HuH-7 (cell line): ENCODE data around the gene SLC39A3.
"Not testable (repeated sequence)": the region's sequence is repeated elsewhere in the genome, so short reads cannot be mapped to it uniquely, and the experiment has no call there.

Experiments
- DNase-seq: peaks from one replicate; pipeline ENCODE4 v3.0.0; 2011; ENCODE audit warnings: low spot score

SLC39A3 gene

DNA sequence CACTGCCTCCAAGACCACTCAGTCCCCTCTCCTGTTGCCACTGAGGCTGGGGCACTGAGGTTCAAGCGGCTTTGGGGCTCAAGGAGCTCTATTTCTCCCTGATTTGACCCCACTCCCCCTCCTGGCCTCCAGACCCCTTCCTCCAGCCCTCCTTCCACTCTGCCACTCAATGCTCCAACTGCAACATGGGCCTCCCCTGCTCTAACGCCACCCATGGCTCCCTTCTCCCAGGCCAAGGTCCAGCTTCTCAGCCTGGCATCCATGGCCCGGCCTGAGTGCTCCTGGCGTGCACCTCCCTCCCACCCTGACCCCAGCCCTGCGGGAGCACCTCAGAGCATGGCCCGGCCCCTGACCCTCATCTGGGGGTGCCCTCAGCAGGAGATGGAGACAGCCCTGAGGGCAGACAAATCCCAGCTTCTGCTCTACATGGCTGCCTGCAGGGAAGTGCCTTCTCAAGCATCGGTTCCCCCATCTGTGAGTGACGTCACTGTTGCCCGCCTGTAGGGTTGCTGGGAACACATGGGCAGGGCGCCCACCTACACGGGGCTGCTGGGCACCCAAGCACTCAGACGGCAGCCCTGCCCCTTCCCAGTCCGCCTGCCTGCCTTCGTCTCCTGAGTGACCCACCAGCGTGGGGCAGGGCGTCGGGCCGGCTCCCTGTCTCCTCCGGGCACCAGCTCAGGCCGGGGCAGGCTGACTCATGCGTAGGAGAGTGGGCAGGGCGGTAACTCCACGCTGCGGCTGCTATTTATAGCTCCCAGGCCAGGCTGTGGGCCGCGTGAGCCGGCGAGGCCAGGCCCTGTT, 17.1 kb downstream of the SLC39A3 start:
- DNase-seq: no peak

DNA sequence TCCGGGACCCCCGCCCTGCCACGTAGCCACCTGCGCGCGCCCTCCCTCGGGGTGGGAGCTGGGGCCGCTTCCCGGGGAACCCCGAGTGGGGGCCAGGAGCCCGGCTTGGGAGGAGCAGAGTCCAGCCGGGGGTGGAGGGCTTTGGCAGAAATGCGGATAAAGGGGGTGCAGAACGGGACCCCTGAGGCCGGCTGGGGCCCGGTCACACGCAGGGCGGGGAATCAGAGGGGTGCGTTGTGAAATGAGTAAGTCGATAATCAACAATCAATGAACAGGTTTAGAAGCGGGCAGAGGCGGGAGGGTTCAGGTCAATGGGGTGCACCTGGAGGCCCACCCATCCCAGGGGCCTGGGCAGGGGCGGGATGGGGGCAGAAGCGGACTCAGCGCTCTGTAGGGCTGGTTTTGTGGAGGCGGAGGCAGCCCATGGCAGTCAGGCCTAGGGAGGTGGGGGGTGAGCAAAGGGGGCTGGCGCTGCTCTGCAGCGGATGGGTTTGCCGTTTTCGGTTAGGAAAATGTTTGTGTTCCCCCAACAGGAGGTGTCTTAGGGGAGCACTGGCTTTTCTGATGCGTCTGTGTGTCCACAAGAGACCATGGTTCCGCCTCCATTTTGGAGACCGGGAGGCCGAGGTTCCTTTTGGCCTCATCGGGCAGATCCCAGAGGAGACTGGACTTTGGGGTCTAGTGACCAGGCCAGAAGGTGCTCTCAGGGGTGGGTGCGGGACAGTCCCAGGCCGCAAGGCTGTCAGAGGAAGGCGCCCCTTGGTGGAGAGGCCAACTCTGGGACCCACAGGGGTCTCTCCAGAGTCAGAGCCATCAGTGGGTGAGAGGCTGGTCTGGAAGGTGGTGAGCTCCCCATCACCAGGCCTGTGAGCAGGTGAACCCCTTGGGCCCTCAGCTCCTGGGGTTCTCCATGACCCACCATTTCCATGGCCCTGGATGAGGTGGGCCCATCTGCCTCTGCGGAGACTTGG, 18.0 kb downstream of the SLC39A3 start:
- no peak for DNase-seq

DNA sequence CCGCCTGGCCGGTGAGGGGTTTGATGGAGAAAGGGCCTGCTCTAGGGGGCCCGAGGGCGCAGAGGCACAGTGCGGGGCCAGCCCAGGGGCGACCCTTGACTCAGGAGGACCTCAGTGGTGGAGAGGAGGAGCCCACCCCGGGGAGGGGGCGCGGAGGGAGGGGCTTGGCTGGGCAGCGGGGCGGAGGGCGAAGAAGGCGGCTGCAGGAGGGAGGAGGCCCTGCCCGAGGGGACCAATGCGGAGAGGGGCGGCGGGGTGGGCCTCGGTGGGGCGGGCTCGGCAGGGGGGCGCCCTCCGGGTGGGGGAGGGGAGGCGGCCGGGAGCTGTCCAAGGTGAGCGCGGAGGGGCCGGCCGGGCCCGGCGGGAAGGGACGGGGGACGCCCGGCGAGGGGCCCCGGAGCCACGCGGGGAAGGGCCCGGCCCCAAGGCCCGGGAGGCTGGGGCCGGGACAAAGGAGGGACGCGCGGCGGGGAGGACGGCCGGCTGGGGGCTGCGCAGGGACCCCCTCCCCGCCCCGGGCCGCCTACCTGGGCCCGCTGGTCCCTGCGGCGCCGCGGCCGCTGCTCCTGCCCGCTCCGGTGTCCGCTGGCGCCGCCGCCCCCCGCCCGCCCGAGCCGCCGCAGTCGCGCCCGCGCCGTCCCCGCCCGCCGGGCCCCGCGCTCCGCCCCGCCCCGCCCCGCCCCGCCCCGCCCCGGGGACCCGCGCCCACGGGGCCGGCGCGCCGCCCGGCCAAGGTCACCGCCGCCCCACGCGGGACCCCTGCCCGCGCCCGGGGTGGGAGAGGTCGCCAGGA, 18.8 kb downstream of the SLC39A3 start, which contains the start of gene DIRAS1:
Gene DIRAS1 (minus strand): TSS at position 596 of the 793 bp plus-strand sequence. CDS start 3,566 bp downstream, outside the sequence.
- DNase-seq: no peak

DNA sequence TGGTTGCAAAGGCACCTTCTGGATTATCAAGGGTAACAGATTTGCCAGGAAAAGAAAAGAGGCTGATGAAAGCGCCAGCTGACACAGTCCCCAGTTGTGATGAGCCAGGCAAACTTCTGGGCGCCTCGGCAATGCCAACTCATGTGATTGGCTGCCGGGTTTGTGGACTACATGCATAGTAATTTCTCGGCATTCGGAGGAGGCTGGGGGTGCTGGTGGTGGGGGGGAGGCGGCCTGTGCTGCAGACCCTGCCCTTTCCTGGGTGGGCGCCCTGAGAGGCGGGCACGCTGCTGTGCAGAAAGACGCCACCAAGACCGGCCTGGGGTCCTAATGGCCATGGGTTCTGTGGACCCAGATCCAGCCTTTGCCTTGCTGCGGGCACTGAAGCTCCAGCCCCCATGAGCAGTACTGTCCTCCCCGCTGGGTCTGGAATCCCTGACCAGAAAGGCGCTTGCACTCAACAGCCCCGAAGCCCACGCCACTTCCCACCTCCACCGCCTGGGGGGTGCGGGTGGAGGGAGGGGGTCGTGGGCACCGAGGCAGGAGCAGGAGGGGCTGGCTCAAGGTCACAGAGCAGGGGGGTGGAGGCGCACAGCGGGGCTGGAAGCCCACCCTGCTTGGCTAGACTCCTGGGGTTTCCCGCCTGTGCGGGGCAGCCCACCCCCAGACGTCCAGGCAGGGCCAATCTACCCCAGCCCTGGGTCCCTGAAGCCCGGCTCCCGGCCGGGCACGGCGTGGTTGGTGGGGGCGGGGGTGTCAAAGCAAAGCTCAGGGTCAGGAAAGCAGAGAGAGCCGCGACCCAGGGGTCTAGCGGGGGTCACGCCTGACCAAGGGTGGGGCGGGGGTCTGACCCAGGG, 19.7 kb downstream of the SLC39A3 start:
- DNase-seq: no peak

DNA sequence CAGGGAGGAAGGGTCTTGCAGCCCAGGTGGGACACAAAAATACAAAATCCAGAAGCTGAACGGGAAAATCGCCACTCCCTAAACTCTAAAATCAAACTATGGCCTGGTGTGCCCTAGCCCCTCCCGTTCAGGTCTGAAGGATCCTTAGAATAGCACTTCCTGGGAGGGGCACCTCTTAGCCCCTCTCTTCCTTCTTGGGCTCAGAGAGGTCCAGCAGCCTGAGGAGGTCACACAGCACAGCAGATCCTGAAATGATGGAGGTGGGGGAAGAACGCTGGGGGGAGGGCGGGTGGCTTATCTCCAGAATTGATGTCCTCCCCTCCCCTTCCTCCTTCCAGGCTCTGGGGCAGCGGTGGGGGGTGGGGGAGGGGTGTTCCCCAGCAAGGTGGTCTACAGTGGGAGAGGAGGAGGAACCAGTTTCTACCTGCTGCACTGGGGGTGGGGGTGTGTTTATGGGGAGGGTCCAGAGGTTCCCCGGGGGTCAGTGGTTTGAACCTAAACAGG, 20.5 kb downstream of the SLC39A3 start:
- no peak for DNase-seq

DNA sequence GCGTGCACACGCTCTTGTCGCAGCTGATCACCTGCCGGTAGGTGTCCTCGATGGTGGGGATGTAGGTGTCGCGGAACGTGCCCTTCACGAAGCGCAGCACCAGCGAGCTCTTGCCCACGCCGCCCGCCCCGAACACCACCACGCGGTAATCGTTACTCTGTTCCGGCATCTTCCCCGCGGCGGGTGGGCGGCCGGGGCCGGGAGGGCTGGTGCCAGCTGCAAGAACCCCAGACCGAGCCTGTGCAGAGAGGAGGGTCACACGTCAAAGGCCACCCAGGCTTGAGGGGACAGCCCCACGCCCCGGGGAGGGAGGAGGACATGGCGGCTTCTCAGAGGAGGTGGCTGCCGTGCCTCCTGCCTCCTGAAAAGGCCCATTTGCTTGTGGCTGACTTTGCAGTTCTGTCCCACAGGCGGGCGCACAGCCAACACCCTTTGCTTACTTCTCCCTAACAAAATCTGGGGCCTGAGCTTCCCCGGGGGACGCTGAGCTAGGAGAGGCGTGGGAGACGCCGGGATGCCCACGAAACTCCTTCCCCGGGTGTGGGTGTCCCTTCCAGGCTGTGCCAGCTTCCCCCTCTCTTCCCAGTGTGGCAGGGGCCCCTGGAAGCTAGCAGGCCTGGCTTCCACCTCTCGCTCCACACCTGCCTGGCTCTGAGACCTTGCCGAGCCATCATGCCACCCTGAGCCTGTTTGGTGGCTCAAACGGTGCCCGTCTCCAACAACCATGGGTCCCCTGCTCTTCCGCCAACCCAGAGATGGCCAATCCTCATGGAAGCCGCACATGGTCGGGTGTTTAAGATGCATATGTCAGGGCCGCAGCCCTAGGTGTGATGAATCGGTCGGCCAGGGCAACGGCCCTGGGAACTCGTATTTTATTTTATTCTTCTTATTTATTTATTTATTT, 21.9 kb downstream of the SLC39A3 start:
- no peak for DNase-seq

DNA sequence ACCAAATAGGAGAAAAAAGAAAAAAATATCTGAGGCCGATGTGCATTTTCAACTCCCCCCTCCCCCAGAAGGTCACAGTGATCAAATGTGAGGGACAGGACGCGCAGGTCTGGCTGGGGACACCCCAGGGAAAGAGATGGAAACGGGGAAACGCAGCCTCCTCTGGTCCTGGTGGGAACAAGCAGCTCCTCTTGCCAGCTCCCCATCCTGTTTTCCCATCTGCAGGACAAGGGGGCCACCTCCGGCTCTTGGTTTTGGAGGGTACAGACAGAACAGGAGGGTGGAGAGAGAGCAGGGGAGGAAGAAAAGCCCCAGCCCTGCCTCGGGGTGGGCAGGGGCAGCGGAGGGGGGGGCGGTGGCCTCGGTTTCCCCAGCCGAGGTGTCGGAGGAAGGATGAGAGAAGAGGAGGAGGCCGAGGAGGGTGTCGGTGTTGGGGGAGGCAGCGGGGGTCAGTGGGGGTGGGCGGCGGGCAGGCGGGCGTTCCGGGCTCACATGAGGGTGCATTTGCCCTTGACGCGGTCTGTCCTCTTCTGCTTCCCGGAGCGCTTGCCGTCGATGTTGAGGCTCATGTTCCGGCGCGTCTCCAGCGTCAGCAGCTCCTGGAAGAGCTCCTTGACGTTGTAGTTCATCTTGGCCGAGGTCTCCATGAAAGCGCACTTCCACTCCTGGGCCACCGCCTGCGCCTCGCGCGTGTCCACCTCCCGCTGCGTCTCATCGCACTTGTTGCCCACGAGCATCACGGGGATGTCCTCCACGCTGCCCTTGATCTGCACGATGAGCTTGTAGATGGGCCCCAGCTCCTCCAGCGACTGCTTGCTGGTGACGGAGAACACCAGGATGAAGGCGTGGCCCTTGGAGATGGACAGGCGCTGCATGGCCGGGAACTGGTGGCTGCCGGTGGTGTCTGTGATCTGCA, 22.8 kb downstream of the SLC39A3 start:
- DNase-seq: no peak

DNA sequence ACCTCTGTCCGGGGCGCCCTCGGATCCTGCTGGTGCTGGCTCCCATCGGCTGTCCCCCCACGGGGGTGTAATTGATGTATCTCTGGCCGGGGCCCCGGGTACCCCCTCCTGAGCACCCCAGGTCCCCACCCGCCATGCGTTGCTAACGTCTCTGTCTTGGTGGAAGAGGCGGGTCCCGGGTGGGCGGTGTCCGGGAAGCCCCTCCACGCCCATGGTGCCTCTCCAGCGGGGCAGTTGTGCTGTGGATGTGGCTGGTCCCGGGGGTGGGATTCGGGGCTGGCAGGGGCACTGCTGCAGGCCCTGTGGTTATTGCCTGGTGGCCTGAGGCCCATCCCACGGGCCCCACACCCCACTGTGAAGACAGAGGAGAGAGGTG, 23.6 kb downstream of the SLC39A3 start:
- DNase-seq: no peak

DNA sequence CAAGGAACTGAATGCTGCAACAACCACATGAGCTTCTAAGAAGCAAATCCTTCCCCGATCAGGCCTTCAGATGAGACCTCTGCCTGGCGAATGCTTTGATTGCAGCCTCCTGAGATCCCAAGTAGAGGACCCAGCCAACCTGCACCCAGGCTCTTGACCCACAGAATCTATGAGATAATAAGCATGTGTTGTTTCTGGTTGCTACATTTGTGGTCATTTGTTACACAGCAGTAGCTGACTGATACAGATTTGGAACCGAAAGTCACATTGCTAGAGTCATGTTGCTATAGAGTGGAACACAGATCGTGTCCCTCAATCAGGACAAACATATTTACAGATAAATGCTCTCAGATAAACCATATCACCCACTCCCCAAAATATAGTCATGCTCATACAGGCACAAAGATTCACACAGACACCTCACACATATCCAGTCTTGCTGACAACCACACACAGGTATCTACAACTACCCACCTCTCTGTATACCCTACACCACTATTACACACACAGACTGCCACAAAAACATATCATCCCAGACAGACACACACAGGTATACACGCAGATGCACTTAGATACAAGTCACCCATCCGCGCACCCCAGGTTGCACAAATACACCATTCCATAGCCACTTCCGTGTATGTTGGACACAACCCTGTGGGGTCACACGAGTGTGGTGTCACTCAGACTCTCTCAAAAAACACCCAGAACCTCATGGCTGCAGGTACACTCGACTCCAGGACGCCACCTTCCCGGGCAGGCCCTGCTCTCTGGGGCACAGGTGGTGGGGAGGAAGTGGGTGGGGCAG, 24.1 kb downstream of the SLC39A3 start:
- DNase-seq: no peak

DNA sequence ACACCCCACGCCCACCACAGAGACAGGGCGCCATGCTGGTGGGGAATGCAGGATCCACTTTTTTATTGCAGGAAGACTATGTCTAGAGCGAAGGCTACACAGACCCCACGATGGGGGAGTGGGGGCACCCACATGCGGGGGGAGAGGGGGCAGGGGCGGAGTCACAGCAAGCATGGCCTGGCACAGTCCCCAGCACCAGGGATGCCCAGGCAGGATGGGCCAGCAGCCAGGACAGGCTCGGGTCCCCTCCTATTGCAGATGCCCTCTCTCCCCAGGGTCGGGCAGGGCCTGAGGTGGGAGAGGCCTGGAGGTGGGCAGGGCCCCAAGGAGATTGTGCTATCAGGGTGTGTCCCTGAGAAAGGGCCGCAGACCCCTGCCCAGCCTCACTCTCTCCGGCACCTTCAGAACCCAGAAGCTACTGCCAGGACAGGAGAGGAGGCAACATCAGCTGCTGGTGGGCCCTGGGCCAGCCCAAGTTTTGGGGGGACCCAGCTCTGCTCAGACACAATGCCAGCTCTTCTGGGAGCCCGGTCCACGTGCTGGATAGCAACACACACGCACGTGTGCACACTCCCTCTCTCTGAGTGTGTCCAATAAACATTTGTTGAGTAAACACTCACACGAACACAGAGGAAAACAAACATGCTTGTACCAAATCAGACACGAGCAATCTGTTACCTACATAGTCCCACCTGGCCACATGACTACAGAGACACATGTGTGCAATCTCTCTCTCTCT, 25.1 kb downstream of the SLC39A3 start:
- no peak for DNase-seq

DNA sequence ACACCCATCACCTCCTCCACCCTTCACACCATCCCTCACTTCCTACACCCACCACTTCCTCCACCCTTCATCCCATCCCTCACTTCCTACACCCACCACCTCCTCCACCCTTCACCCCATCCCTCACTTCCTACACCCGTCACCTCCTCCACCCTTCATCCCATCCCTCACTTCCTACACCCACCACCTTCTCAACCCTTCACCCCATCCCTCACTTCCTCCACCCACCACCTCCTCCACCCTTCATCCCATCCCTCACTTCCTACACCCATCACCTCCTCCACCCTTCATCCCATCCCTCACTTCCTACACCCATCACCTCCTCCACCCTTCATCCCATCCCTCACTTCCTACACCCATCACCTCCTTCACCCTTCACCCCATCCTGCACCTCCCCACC, 25.7 kb downstream of the SLC39A3 start:
- DNase-seq: not testable (repeated sequence)

DNA sequence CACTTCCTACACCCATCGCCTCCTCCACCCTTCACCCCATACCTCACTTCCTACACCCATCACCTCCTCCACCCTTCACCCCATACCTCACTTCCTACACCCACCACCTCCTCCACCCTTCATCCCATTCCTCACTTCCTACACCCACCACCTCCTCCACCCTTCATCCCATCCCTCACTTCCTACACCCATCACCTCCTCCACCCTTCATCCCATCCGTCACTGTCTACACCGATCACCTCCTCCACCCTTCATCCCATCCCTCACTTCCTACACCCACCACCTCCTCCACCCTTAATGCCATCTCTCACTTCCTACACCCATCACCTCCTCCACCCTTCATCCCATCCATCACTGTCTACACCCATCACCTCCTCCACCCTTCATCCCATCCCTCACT, 26.6 kb downstream of the SLC39A3 start:
- DNase-seq: not testable (repeated sequence)

DNA sequence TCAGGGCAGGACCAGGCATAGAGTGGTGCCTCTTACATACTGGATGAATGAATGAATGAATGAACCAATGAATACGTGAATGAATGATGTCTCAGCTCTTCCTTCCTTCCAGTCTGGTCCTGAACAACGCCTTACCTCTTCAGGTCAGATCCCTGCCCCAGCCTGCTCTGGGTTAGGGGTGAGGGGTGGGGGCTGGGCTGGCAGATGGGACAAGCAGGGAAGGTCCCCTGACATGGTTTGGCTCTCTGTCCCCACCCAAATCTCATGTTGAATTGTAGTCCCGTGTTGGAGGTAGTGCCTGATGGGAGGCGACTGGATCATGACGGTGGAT, 28.0 kb downstream of the SLC39A3 start:
- DNase-seq: no peak

DNA sequence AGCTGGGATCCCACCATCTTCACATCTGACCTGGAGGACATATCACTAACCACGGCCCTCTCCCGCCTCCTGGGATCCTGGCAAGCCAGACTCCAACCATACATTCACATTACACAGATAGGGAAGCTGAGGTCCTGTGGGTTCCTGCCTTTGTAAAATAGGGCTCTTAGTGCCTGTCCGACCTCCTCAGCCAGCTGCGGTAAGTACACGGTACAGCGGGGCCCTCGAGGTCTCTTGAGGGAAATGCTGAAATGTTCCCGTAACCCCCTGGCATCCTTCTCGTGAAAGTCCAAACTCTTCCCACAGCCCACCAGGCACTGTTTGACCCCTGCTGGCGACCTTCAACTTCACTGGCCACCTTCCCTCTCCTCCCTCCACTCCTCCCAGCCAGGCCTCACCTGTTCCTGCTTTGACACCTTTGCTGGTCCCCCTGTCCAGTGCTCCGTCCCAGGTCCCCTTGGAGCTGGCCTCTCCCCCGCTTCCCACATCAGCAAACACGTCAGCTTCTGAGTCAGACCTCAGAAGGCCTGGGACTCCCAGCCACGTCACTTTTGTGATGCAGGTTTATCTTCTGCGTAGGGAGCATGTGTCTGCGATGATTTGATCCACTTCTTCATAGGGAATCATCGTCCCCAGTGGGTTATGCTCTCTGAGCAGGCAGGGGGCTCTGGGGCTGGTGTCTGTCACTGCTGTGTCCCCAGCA, 28.5 kb downstream of the SLC39A3 start:
- DNase-seq: no peak

DNA sequence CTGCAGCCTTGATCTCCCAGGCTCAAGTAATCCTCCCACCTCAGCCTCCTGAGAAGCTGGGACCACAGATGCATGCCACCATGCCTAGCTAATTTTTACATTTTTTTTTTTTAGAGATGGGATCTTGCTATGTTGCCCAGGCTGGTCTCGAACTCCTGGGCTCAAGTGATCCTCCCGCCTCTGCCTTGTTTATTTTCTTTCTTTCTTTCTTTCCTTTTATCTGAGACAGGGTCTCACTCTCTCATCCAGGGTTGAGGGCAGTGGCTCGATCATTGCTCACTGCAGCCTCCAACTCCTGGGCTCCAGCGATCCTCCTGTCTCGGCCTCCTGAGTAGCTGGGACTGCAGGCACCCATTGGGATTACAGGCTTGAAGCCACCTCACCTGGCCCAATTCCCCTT, 33.6 kb downstream of the SLC39A3 start:
- DNase-seq: no peak

DNA sequence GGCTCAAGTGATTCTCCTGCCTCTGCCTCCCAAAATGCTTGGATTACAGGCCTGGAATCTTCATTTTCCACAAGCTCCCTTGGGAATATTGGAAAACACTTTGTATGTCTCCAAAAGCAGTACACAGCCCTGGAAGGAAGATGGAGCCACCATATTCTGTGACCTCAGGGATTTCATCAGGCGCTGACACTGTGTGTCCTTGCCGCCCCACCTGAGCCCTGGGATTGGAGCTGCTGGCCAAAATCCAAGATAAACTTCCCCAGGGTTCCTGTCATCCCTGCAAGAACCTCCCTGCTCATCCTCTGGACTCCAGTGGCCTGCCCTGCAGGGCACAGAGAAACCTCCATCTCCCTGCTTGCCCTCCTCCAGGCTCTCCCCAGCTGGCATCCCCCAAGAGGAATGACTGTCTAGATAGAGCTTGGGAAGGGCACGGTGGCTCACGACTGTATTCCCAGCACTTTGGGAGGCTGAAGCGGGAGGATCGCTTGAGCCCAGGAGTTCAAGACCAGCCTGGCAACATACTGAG, 36.1 kb downstream of the SLC39A3 start:
- no peak for DNase-seq

DNA sequence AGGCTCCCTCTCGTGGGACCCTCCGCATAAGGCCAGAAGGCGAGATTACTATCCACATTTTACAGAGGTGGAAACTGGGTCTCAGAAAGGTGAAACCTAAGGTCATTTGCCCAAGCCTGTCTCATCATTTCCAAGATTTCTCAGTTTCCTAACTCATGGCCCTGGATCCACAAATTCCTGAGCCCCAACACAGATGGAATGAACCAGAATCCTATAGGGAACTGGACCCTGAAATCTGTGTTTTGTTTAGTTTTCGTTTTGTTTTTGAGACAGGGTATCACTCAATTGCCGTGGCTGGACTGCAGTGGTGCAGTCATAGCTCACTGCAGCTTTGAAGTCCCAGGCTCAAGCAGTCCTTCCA, 36.8 kb downstream of the SLC39A3 start:
- DNase-seq: no peak
